A549 (cell line): ENCODE data around the gene CALML5. TPM values are rescaled to one million over a fixed set of nuclear protein-coding genes. Genes with fewer than 3 reads are reported as not detected.

Source experiments
- ATAC-seq, 2 experiments: fragments of 200-7000 bp in 1 of 2; fragments of >200 bp in 1 of 2; cut with Nextera tagmentation in 1 of 2; cut with Tn5 transposase in 1 of 2; 3 replicates each; pipeline versions ENCODE4 v1.8.0 to v1.9.1; 2018 to 2020; ENCODE audit warnings: mild to moderate bottlenecking in 1 of 2, moderate library complexity in 1 of 2
- CTCF ChIA-PET: fragments of 300-600 bp; sonication (Branson Sonifier 250); formaldehyde crosslinking; extraction: SDS; loops from one replicate; lab custom pipeline; 2021; ENCODE audit warnings: antibody characterized with exemption, inconsistent platforms; lab: Yijun Ruan, JAX
- POLR2A ChIA-PET: fragments of 350-600 bp; formaldehyde crosslinking; extraction: SDS; loops from one replicate; lab custom pipeline; 2021; ENCODE audit warnings: antibody characterized with exemption, inconsistent platforms; lab: Yijun Ruan, JAX
- DNase-seq, 2 experiments: peaks; one replicate each; pipeline versions ENCODE4 v3.0.0 to v3.0.0-alpha.2; 2011 to 2016; ENCODE audit warnings: low read depth in 1 of 2, low spot score in 1 of 2
- FAIRE-seq: peaks from 2 replicates; lab custom pipeline; 2011; peaks lifted over from hg19 to GRCh38; lab: Jason Lieb, UNC
- H3K27ac ChIP-seq, 2 experiments: fragments of >200 bp; sonication (Bioruptor Twin); formaldehyde crosslinking; 3 replicates each; pipeline ENCODE4 v1.5.1; 2016 to 2017
- H3K4me1 ChIP-seq: fragments of >200 bp; sonication (Bioruptor Twin); formaldehyde crosslinking; 3 replicates; pipeline ENCODE4 v1.6.1; 2016
- H3K4me2 ChIP-seq: fragments of >200 bp; sonication (Bioruptor Twin); formaldehyde crosslinking; 3 replicates; pipeline ENCODE4 v1.6.1; 2016
- H3K4me3 ChIP-seq: fragments of >200 bp; sonication (Bioruptor Twin); formaldehyde crosslinking; 3 replicates; pipeline ENCODE4 v1.5.1; 2016
- H3K9me3 ChIP-seq: fragments of >200 bp; sonication (Bioruptor Twin); formaldehyde crosslinking; 3 replicates; pipeline ENCODE4 v1.6.1; 2016
- BHLHE40 ChIP-seq: IDR thresholded peaks from 2 replicates; pipeline ENCODE4 v1.6.1; 2012; ENCODE audit warnings: low read depth, low read length, inconsistent platforms
- CEBPB ChIP-seq, 2 experiments: fragments of >200 bp in 1 of 2; sonication (Bioruptor Twin) in 1 of 2; formaldehyde crosslinking in 1 of 2; IDR thresholded peaks; 2 replicates each; pipeline ENCODE4 v1.6.1; 2012 to 2016
- EP300 ChIP-seq, 2 experiments: fragments of >200 bp; sonication (Bioruptor Twin); formaldehyde crosslinking; IDR thresholded peaks; 2 replicates in 1 of 2; 3 replicates in 1 of 2; pipeline ENCODE4 v1.6.1; 2016 to 2017
- ESRRA ChIP-seq: fragments of 150-350 bp; IDR thresholded peaks from 2 replicates; pipeline ENCODE4 v1.6.1; 2014; ENCODE audit warnings: mild to moderate bottlenecking, low read length, borderline replicate concordance
- FOSL2 ChIP-seq, 2 experiments: fragments of 450-650 bp in 1 of 2; fragments of >200 bp in 1 of 2; sonication (Bioruptor Twin) in 1 of 2; formaldehyde crosslinking; IDR thresholded peaks; 2 replicates each; pipeline versions ENCODE4 v1.5.0 to v1.6.1; 2016 to 2020; ENCODE audit warnings: mild to moderate bottlenecking in 1 of 2, moderate library complexity in 1 of 2
- GATA3 ChIP-seq: IDR thresholded peaks from 2 replicates; pipeline ENCODE4 v1.6.1; 2012; ENCODE audit warnings: borderline replicate concordance
- JUN ChIP-seq, 2 experiments: fragments of >200 bp; sonication (Bioruptor Twin); formaldehyde crosslinking; IDR thresholded peaks; 2 replicates in 1 of 2; 3 replicates in 1 of 2; pipeline ENCODE4 v1.6.1; 2016 to 2017
- JUNB ChIP-seq: fragments of >200 bp; sonication (Bioruptor Twin); formaldehyde crosslinking; IDR thresholded peaks from 2 replicates; pipeline ENCODE4 v1.6.1; 2016
- MAFK ChIP-seq: fragments of 450-650 bp; IDR thresholded peaks from 2 replicates; pipeline ENCODE4 v1.6.1; 2014; ENCODE audit not compliant: partially characterized antibody
- MAZ ChIP-seq: fragments of 150-350 bp; IDR thresholded peaks from 2 replicates; pipeline ENCODE4 v1.6.1; 2014; ENCODE audit warnings: antibody characterized with exemption, low read depth, low read length, borderline replicate concordance
- NPAS2 ChIP-seq: fragments of 250-450 bp; sonication (Bioruptor Pico); IDR thresholded peaks from 2 replicates; pipeline ENCODE4 v1.8.0; 2022; ENCODE audit warnings: mild to moderate bottlenecking, moderate library complexity, borderline replicate concordance
- NR3C1 ChIP-seq: fragments of >200 bp; sonication (Bioruptor Twin); formaldehyde crosslinking; IDR thresholded peaks from 3 replicates; pipeline ENCODE4 v1.6.1; 2017
- POLR2A ChIP-seq: IDR thresholded peaks from 2 replicates; pipeline ENCODE4 v1.6.1; 2012; ENCODE audit warnings: mild to moderate bottlenecking, low read length
- RNF2 ChIP-seq: fragments of 200-600 bp; sonication (generic); IDR thresholded peaks from 2 replicates; pipeline ENCODE4 v1.6.1; 2016; ENCODE audit warnings: low read depth, mild to moderate bottlenecking, antibody characterized with exemption, moderate library complexity, borderline replicate concordance
- TFCP2L1 ChIP-seq: fragments of 250-450 bp; sonication (Bioruptor Pico); IDR thresholded peaks from 2 replicates; pipeline ENCODE4 v1.5.0; 2021; ENCODE audit warnings: mild to moderate bottlenecking
- TP53 ChIP-seq: fragments of 250-450 bp; sonication (Bioruptor Pico); IDR thresholded peaks from 2 replicates; pipeline ENCODE4 v1.5.0; 2021; ENCODE audit warnings: mild to moderate bottlenecking, moderate library complexity
- ZFP36 ChIP-seq: fragments of 450-650 bp; IDR thresholded peaks from 2 replicates; pipeline ENCODE4 v1.6.1; 2014; ENCODE audit warnings: borderline replicate concordance; ENCODE audit not compliant: partially characterized antibody
- WGBS: methylation state at CpG from one replicate; pipeline ENCODE4 v1.1.6; 2017; ENCODE audit errors: missing lambda C conversion rate; 5-methylcytosine and 5-hydroxymethylcytosine counted together
- polyA plus RNA-seq, 4 experiments: library from polyadenylated mRNA; depleted of rRNA in 3 of 4; stranded (reverse); fragments of >200 nt; fragmentation: RNase III in 1 of 4; extraction: RNeasy Plus Mini Kit Qiagen cat#74134 plus additional on column Dnase treatment in 1 of 4; gene quantifications; 2 replicates in 3 of 4; 3 replicates in 1 of 4; pipeline ENCODE4 v1.2.3, GENCODE V29; 2011 to 2017
- TF ChIP-seq, protein P1 (sequence below): IDR thresholded peaks from 2 replicates; pipeline ENCODE4 v1.6.1; 2012
- TF ChIP-seq, protein P2 (sequence below): IDR thresholded peaks from 2 replicates; pipeline ENCODE4 v1.6.1; 2012
- TF ChIP-seq, protein P3 (sequence below): fragments of >200 bp; sonication (Bioruptor Twin); formaldehyde crosslinking; IDR thresholded peaks from 3 replicates; pipeline ENCODE4 v1.5.1; 2016
- TF ChIP-seq, protein P4 (sequence below): fragments of >200 bp; sonication (Bioruptor Twin); formaldehyde crosslinking; IDR thresholded peaks from 3 replicates; pipeline ENCODE4 v1.6.1; 2016

CALML5 gene
- polyA plus RNA-seq, 2 of the 4 experiments (the other 2 are of a cell fraction) = not detected

DNA sequence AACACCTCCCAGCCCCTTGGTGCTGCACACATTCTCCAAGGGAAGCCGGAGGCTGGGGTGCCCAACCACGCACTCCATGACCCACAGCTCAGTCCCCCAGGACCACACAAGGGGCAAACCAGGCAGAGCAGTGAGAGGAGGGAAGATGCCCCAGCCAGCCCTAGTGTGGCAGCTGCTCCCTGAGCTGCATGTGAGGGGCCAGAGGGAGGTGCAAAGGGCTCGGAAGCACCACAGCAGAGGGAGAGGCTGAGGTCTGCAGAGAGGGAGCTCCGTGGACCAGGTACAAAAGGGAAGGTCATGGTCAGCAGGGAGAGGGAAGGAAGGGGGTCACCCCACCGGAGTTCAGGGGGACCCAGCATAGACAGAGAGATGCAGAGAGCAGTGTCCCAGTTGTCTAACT is 1.5 kb upstream of the CALML5 start:
- ATAC-seq = peak in 1 of 2 experiments; percentile 12; a peak in 1 of 6 replicates
- no peaks in the 10 kb centered on the region for H3K4me1 ChIP-seq

DNA sequence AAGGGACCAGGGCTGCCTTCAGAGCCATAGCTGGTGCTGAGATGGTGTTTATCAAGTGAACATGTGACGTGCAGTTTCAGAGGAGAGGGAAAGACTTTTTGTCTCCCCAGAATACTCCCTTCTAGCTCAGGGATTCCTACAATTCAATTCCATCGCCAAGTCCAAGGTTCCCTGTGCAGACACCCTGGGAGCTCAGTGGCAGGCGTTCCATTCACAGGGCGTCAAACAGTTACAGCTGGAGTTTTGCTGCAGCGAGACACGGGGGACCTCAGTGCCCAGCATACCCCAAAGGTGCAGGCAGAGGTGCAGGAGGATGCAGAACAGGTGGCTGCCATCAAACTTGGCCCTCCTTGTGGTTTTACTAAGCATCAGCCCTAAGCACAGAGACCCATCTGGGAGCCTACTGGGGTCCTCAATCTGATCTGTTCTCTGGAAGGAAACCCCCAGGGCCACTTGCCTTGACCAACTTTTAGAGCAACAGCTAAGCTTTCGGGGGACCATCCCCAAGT is 846 bp upstream of the CALML5 start:
- TF ChIP-seq POLR2A (no peak), TFCP2L1 (CRISPR knock-in tag) (no peak), NPAS2 (CRISPR knock-in tag) (no peak), ESRRA (no peak), NR3C1 (no peak), TP53 (CRISPR knock-in tag) (no peak), EP300 (IDR thresholded peaks at IDR 0.05) (no peak), BHLHE40 (no peak), MAFK (no peak), FOSL2 (IDR thresholded peaks at IDR 0.05) (no peak), FOSL2 (CRISPR knock-in tag; IDR thresholded peaks at IDR 0.05) (no peak), CEBPB (IDR thresholded peaks at IDR 0.05) (no peak), JUNB (no peak)
- TF ChIP-seq, protein P1, sequence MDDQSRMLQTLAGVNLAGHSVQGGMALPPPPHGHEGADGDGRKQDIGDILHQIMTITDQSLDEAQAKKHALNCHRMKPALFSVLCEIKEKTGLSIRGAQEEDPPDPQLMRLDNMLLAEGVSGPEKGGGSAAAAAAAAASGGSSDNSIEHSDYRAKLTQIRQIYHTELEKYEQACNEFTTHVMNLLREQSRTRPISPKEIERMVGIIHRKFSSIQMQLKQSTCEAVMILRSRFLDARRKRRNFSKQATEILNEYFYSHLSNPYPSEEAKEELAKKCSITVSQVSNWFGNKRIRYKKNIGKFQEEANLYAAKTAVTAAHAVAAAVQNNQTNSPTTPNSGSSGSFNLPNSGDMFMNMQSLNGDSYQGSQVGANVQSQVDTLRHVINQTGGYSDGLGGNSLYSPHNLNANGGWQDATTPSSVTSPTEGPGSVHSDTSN = no peak
- TF ChIP-seq, protein P2, sequence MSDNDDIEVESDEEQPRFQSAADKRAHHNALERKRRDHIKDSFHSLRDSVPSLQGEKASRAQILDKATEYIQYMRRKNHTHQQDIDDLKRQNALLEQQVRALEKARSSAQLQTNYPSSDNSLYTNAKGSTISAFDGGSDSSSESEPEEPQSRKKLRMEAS = no peak
- TF ChIP-seq, protein P3, sequence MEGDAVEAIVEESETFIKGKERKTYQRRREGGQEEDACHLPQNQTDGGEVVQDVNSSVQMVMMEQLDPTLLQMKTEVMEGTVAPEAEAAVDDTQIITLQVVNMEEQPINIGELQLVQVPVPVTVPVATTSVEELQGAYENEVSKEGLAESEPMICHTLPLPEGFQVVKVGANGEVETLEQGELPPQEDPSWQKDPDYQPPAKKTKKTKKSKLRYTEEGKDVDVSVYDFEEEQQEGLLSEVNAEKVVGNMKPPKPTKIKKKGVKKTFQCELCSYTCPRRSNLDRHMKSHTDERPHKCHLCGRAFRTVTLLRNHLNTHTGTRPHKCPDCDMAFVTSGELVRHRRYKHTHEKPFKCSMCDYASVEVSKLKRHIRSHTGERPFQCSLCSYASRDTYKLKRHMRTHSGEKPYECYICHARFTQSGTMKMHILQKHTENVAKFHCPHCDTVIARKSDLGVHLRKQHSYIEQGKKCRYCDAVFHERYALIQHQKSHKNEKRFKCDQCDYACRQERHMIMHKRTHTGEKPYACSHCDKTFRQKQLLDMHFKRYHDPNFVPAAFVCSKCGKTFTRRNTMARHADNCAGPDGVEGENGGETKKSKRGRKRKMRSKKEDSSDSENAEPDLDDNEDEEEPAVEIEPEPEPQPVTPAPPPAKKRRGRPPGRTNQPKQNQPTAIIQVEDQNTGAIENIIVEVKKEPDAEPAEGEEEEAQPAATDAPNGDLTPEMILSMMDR = no peak
- TF ChIP-seq, protein P4, sequence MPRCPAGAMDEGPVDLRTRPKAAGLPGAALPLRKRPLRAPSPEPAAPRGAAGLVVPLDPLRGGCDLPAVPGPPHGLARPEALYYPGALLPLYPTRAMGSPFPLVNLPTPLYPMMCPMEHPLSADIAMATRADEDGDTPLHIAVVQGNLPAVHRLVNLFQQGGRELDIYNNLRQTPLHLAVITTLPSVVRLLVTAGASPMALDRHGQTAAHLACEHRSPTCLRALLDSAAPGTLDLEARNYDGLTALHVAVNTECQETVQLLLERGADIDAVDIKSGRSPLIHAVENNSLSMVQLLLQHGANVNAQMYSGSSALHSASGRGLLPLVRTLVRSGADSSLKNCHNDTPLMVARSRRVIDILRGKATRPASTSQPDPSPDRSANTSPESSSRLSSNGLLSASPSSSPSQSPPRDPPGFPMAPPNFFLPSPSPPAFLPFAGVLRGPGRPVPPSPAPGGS = no peak
- TF ChIP-seq, all 56 proteins: peak for 0
- CTCF ChIA-PET = interaction anchor here (0.9 to 4.8 kb wide), 6 partner anchors 10 to 123 kb away, joined by 3 to 23 read pairs (median 4); no protein-coding TSS in a partner anchor
- no peak overlapping the region for H3K4me3 ChIP-seq
- no peak overlapping the region for H3K4me2 ChIP-seq
- no peaks in the 10 kb centered on the region for H3K9me3 ChIP-seq
- DNase-seq (no peak), ATAC-seq (no peak), FAIRE-seq (no peak)
- 86% methylated on average over 7 of the region's 7 CpGs for WGBS
- POLR2A ChIA-PET = interaction anchor here (1.4 kb wide), 1 partner anchor 54 kb away, joined by 3 read pairs; no protein-coding TSS in a partner anchor
- no peak overlapping the region for H3K27ac ChIP-seq
- H3K4me1 ChIP-seq = no peaks in the 10 kb centered on the region

More for the DNA sequence above, 1.5 kb upstream of the CALML5 start:
- H3K9me3 ChIP-seq = no peaks in the 10 kb centered on the region
- no peak for DNase-seq
- TF ChIP-seq TP53 (CRISPR knock-in tag) (no peak), RNF2 (no peak), MAZ (no peak), GATA3 (no peak), JUN (IDR thresholded peaks at IDR 0.05) (no peak), ZFP36 (no peak), ESRRA (no peak), POLR2A (no peak)
- TF ChIP-seq, protein P2 = no peak
- ChIA-PET POLR2A (interaction anchor here (0.7 kb wide), 1 partner anchor 58 kb away, joined by 3 read pairs; no protein-coding TSS in a partner anchor), CTCF (interaction anchor here (1.2 to 4.8 kb wide), 4 partner anchors 13 to 122 kb away, joined by 3 to 23 read pairs (median 4); no protein-coding TSS in a partner anchor)
- 63% methylated on average over 5 of the region's 5 CpGs for WGBS
- no peak overlapping the region for H3K4me2 ChIP-seq
- H3K4me3 ChIP-seq = no peak overlapping the region
- no peak overlapping the region for H3K27ac ChIP-seq
- no peak for FAIRE-seq
